Activated CD4-positive, alpha-beta T cell treated with anti-CD3 and anti-CD28 coated beads, Interleukin-2, amount 10 ng/mL, durations not matched to agents 7 days and 5 days (primary cell): ENCODE data around the gene ATP11C. TPM values are rescaled to one million over a fixed set of nuclear protein-coding genes. Genes with fewer than 3 reads are reported as not detected.
"Not testable (repeated sequence)": the region's sequence is repeated elsewhere in the genome, so short reads cannot be mapped to it uniquely, and the experiment has no call there.

Experiments used
- CTCF ChIA-PET: fragments of 350-600 bp; sonication (Branson Sonifier 250); formaldehyde crosslinking; loops from one replicate; lab custom pipeline; 2021; ENCODE audit warnings: antibody characterized with exemption; lab: Charles Lee
- POLR2A ChIA-PET: fragments of 350-600 bp; sonication (Branson Sonifier 250); formaldehyde crosslinking; loops from one replicate; lab custom pipeline; 2021; ENCODE audit warnings: antibody characterized with exemption; lab: Charles Lee
- DNase-seq: peaks from one replicate; pipeline ENCODE4 v3.0.0-alpha.2; 2020
- H3K27ac Mint-ChIP-seq: one replicate; pipeline ENCODE4 v1.8.0; 2021; ENCODE audit warnings: mild to moderate bottlenecking, moderate library complexity, mixed read lengths
- H3K27me3 Mint-ChIP-seq: one replicate; pipeline ENCODE4 v1.8.0; 2021; ENCODE audit warnings: mixed read lengths
- H3K36me3 Mint-ChIP-seq: one replicate; pipeline ENCODE4 v1.8.0; 2021; ENCODE audit warnings: low read depth, mixed read lengths
- H3K4me1 Mint-ChIP-seq: one replicate; pipeline ENCODE4 v1.8.0; 2021; ENCODE audit warnings: mixed read lengths
- H3K4me3 Mint-ChIP-seq: one replicate; pipeline ENCODE4 v1.8.0; 2021; ENCODE audit warnings: mild to moderate bottlenecking, moderate library complexity, mixed read lengths
- H3K9me3 Mint-ChIP-seq: one replicate; pipeline ENCODE4 v1.8.0; 2021; ENCODE audit warnings: mixed read lengths
- microRNA-seq: library from miRNA; unstranded; fragments of <30 nt; microRNA quantifications from one replicate; pipeline ENCODE4 v1.2.0, GENCODE V29; 2021; ENCODE audit warnings: borderline microRNAs expressed, borderline replicate concordance
- total RNA-seq, 2 experiments: library from RNA; stranded (reverse); gene quantifications; one replicate each; pipeline ENCODE4 v1.2.3, GENCODE V29; 2021

The ATP11C gene
- total RNA-seq, 2 experiments from 2014 or later: 13.8 to 15.4 TPM

DNA sequence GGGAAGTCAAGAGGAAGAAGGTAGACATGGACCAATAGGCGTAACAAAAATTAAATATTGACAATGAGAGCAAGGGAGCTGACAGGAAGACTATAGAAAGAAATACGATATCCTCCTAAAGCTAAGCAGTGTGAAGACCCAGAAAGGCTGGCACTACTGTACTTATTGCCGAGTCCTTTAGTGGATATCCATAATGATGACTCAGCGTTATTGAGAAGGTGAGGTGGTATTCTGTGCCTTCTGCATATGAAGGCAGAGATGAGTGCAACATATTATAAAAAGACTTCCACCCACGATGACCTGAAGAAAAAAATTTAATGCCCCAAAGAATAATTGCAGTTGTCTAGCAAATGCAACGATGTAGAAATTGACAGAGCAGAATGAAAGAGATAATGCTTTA lies 211.9 kb downstream of the ATP11C start:
- H3K4me3 Mint-ChIP-seq: no peak overlapping the region
- peaks cover 2% of the 10 kb centered on the region for H3K36me3 Mint-ChIP-seq
- no peaks in the 10 kb centered on the region for H3K9me3 Mint-ChIP-seq
- no peaks in the 10 kb centered on the region for H3K27me3 Mint-ChIP-seq
- CTCF ChIA-PET: interaction anchor here (0.7 to 1.4 kb wide), 2 partner anchors 20 to 33 kb away, joined by 3 to 4 read pairs; no protein-coding TSS in a partner anchor
- H3K4me1 Mint-ChIP-seq: peaks cover 7% of the 10 kb centered on the region
- no peak overlapping the region for H3K27ac Mint-ChIP-seq
- no peak for DNase-seq
- POLR2A ChIA-PET: no interaction called here

GRCh38 chrX:139720136-139720535 lies 212.7 kb downstream of the ATP11C start:
- CTCF ChIA-PET: interaction anchor here (0.7 kb wide), 1 partner anchor 32 kb away, joined by 3 read pairs; no protein-coding TSS in a partner anchor
- Mint-ChIP-seq H3K4me3 (no peak overlapping the region), H3K27me3 (no peaks in the 10 kb centered on the region), H3K4me1 (no peaks in the 10 kb centered on the region), H3K36me3 (peaks cover 2% of the 10 kb centered on the region), H3K9me3 (no peaks in the 10 kb centered on the region), H3K27ac (no peak overlapping the region)
- POLR2A ChIA-PET: no interaction called here
- DNase-seq: no peak

DNA sequence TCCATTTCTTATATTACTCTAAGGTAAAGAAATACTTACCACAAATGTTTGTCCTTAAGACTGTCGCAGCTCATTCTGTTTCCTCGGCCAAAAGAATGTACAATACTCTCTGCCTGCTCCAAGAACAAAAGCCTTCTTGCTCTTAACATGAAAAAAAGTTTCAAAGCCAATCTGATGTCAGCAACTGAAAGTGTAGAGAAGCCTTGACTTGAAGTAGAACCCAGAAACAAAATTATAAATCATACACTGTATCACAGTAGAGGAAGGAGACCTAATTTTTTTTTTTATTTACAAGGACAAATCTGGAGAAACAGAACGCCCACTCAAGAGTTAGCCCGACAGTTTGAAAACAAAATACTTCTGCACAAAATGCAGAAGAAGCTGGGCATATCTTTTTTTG lies 224.8 kb downstream of the ATP11C start, which contains the start of gene MCF2:
MCF2 (minus strand) TSS at position 101 of the 400 bp plus-strand sequence. CDS start 56,423 bp downstream, outside the sequence.
- Mint-ChIP-seq H3K27ac (no peak within 1 kb of the TSS), H3K27me3 (no peaks in the 10 kb centered on the region), H3K9me3 (no peaks in the 10 kb centered on the region), H3K4me3 (no peak within 1 kb of the TSS), H3K36me3 (no peaks in the 10 kb centered on the region), H3K4me1 (no peaks in the 10 kb centered on the region)
- DNase-seq: no peak
- ChIA-PET CTCF (no interaction called here), POLR2A (no interaction called here)

GRCh38 chrX:139702658-139703057 lies 230.2 kb downstream of the ATP11C start:
- CTCF ChIA-PET: no interaction called here
- POLR2A ChIA-PET: no interaction called here
- DNase-seq: no peak
- no peak overlapping the region for H3K27ac Mint-ChIP-seq
- no peaks in the 10 kb centered on the region for H3K4me1 Mint-ChIP-seq
- H3K9me3 Mint-ChIP-seq: no peaks in the 10 kb centered on the region
- no peaks in the 10 kb centered on the region for H3K36me3 Mint-ChIP-seq
- no peak overlapping the region for H3K4me3 Mint-ChIP-seq
- no peaks in the 10 kb centered on the region for H3K27me3 Mint-ChIP-seq

DNA sequence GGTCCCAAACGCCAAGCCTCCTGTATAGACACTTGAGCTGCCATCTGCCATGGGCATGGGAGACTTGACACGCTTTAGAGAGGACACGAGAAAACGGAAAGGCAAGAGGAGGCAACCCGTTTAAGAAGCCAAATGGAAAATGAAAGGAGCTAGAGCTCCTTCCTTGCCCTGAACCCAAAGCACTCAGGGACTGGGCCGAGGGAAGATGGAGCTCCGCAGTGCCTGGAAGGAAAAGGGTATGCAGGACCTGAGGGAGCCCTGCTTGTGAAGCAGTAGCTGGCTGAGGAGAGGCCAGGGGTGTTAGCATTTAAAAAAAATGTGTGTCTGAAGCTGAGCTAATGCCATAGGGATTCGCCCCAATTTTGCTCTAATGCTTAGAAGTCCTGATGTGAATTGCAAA lies 239.9 kb downstream of the ATP11C start:
- Mint-ChIP-seq H3K27ac (no peak overlapping the region), H3K4me1 (peaks cover 3% of the 10 kb centered on the region), H3K9me3 (no peaks in the 10 kb centered on the region), H3K27me3 (peaks cover 11% of the 10 kb centered on the region), H3K4me3 (no peak overlapping the region), H3K36me3 (no peaks in the 10 kb centered on the region)
- ChIA-PET CTCF (no interaction called here), POLR2A (no interaction called here)
- no peak for DNase-seq

DNA sequence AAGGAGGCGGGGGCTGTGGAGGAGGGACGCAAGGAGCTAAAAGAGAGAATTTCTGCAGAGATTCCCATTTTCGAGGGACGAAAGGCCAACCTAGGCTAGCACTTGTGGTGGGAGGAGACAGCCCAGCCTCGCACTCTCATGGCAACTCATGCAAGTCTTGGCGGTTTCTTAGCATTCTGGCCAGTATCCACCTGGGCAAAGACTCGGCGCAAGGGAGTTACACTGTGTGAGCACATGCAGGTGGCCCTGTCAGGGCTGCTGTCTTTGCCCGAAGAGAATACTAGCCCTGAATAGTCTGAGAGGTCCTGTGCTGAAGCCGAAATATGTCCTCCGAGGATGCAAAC lies 240.4 kb downstream of the ATP11C start:
- Mint-ChIP-seq H3K9me3 (no peaks in the 10 kb centered on the region), H3K36me3 (no peaks in the 10 kb centered on the region), H3K4me3 (no peak overlapping the region), H3K4me1 (peaks cover 3% of the 10 kb centered on the region), H3K27ac (no peak overlapping the region), H3K27me3 (peaks cover 11% of the 10 kb centered on the region)
- DNase-seq: no peak
- ChIA-PET POLR2A (no interaction called here), CTCF (no interaction called here)

DNA sequence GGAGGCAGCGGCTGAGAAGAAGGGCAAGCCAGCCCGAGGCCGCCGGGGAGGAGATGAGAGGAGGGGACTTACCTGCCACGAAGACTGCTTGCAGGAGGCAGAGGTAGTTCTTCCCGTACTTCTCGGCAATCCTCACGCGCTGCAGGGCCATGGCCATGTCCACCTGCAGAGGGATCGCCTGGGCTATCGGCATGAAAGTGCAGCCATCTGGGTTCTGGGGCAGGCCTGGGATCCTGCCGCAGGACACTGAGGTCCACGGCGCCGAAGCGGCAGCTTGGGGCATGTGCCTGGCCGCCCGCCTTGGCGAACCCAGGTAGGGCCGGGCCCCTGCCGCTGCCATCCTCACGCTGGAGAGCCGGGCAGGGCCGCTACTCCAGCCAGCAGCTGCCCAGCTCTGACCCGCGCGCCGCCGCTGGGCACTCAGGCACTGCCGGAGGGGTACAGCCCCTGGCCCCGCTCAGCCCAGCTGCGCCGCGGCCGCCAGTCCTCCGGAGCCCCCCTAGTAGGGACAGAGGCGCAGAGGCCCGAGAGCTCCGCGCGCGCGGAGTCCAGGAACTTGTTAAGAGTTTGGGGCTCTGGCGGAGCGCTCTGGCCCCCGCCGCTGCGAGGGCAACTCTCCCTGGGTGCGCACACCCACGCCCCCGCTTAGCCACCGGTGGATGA lies 240.9 kb downstream of the ATP11C start:
- H3K27ac Mint-ChIP-seq: no peak overlapping the region
- POLR2A ChIA-PET: no interaction called here
- no peak overlapping the region for H3K4me3 Mint-ChIP-seq
- CTCF ChIA-PET: no interaction called here
- DNase-seq: no peak
- H3K9me3 Mint-ChIP-seq: no peaks in the 10 kb centered on the region
- peaks cover 3% of the 10 kb centered on the region for H3K4me1 Mint-ChIP-seq
- H3K27me3 Mint-ChIP-seq: peaks cover 11% of the 10 kb centered on the region
- H3K36me3 Mint-ChIP-seq: no peaks in the 10 kb centered on the region

DNA sequence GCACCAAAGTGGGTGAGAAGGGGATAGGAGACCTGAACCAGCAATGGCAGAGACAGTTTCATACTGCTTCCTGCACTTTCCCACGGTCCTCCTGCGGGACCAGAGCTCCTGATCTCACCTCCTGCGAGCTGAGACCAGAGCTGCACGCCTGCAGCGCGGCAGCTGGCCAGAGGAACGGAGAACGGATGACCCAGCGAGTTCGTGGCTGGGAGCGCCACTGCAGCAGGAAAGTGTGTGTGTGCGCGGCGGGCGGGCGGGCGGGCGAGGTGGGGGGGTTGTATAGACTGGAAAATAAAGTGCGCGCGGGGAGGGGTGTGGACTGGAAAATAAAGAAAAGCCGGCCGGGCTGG lies 241.4 kb downstream of the ATP11C start:
- H3K27me3 Mint-ChIP-seq: peaks cover 11% of the 10 kb centered on the region
- DNase-seq: no peak
- H3K27ac Mint-ChIP-seq: no peak overlapping the region
- peaks cover 3% of the 10 kb centered on the region for H3K4me1 Mint-ChIP-seq
- no peaks in the 10 kb centered on the region for H3K36me3 Mint-ChIP-seq
- no peaks in the 10 kb centered on the region for H3K9me3 Mint-ChIP-seq
- POLR2A ChIA-PET: no interaction called here
- CTCF ChIA-PET: no interaction called here
- H3K4me3 Mint-ChIP-seq: no peak overlapping the region

GRCh38 chrX:139685175-139685574 lies 247.7 kb downstream of the ATP11C start:
- H3K4me1 Mint-ChIP-seq, H3K36me3 Mint-ChIP-seq, H3K9me3 Mint-ChIP-seq, H3K27me3 Mint-ChIP-seq, DNase-seq, CTCF ChIA-PET, H3K27ac Mint-ChIP-seq, POLR2A ChIA-PET, H3K4me3 Mint-ChIP-seq: not testable (repeated sequence)

- CTCF ChIA-PET: no interaction called here
- Mint-ChIP-seq H3K4me3 (no peak overlapping the region), H3K27ac (no peak overlapping the region), H3K9me3 (peaks cover 4% of the 10 kb centered on the region), H3K36me3 (no peaks in the 10 kb centered on the region), H3K27me3 (no peaks in the 10 kb centered on the region), H3K4me1 (no peaks in the 10 kb centered on the region)
- DNase-seq: no peak
- POLR2A ChIA-PET: no interaction called here
Observed at GRCh38 chrX:139680356-139680755, 252.5 kb downstream of the ATP11C start.

Small RNAs within 50 kb of the gene (microRNA-seq; reads per million reads assigned to microRNA genes)
- gene MIR505: 79.7 reads per million, percentile 69 among the genes with 10 or more reads in this experiment

Other genes with a start within 250 kb of the ATP11C start
- gene MCF2, start 224.9 kb downstream of the ATP11C start, total RNA-seq: under 1 TPM; 0.48 to 0.67 TPM
- not detected for gene CXorf66, start 32.5 kb upstream of the ATP11C start, total RNA-seq